Measurements from ENCODE around the gene MAML2. TPM values are rescaled to one million over a fixed set of nuclear protein-coding genes. Genes with fewer than 3 reads are reported as not detected.

MAML2 gene
- total RNA-seq, 1 donor from 2014 or later, result 3.8 TPM

DNA sequence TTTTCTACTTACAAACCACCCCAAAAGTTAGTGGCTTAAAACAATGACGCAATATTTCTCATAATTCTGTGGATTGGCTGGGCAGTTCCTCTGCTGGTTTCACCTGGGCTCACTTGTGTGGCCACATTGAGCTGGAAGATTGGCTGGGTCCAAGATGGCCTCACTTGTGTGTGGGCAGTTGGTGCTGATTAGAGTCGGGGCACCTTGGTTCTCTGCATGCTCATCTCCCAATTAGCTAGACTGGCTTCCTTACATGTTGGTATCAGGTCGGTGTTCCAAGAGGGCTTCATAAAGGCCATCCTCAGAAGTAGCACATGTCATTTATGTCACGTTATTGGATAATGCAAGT is 12.5 kb downstream of the MAML2 start:
- H3K4me1 Mint-ChIP-seq, result peaks cover 66% of the 10 kb centered on the region
- no peaks in the 10 kb centered on the region for H3K36me3 ChIP-seq
- H3K27ac ChIP-seq, result no peak overlapping the region
- H3K4me3 Mint-ChIP-seq, result no peak overlapping the region
- no peak overlapping the region for H3K9ac ChIP-seq
- no peaks in the 10 kb centered on the region for H3K9me3 ChIP-seq (ENCODE audit: low read depth)
- no peak for TF ChIP-seq EZH2phosphoT487 (IDR thresholded peaks at IDR 0.05)
- TF ChIP-seq EZH2 (IDR thresholded peaks at IDR 0.05), result no peak
- no peak for TF ChIP-seq CTCF (IDR thresholded peaks at IDR 0.05)
- H3K9me3 Mint-ChIP-seq, result no peaks in the 10 kb centered on the region
- no peak overlapping the region for H3K4me2 ChIP-seq
- H3K27me3 ChIP-seq, result no peaks in the 10 kb centered on the region
- no peak for DNase-seq (ENCODE audit: low spot score)
- no peaks in the 10 kb centered on the region for H3K27me3 Mint-ChIP-seq (ENCODE audit: insufficient read depth, low read depth)
- H3K27ac Mint-ChIP-seq, result peak overlapping the region; percentile 29
- H3K4me3 ChIP-seq, result no peak overlapping the region
- no peaks in the 10 kb centered on the region for H4K20me1 ChIP-seq (ENCODE audit: low read depth)
- peaks cover 25% of the 10 kb centered on the region for H3K4me1 ChIP-seq
- no peaks in the 10 kb centered on the region for H3K79me2 ChIP-seq (ENCODE audit: low read depth)
- no peaks in the 10 kb centered on the region for H3F3A ChIP-seq (ENCODE audit: low read depth)
- peaks cover 13% of the 10 kb centered on the region for H3K36me3 Mint-ChIP-seq
- no peak overlapping the region for H2AFZ ChIP-seq (replicated peaks)

DNA sequence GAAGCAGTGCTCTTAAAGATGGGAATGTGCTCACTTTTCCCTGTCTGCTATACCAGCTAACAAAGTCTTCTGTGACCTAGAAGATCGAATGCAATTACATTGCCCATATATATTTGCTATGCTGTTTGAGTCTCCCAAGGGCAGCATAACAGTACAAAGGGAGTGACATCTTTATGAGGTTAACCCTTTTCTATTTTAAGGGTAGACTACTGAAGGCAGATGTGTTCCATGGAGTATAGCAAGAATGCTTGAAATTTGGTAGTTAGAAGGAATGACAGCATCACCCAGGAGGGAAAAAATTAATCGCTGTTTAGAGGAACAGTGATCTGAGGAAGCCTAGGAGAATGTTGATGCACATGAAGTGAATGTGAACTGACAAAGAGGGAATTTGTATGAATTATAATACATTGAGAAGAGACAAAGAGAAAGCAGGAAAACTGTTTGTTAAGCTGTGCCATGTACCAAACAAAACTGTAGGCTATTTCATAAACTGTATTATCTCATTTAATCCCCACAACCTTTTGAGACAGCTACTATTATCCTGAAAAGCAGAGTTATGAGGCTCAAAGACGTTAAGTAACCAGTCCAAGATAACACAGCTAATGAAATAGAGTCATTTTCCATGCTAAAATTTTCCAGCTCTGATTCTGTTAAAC is 13.0 kb downstream of the MAML2 start:
- no peaks in the 10 kb centered on the region for H3K9me3 ChIP-seq (ENCODE audit: low read depth)
- peaks cover 25% of the 10 kb centered on the region for H3K4me1 ChIP-seq
- Mint-ChIP-seq H3K9me3 (no peaks in the 10 kb centered on the region), H3K27ac (no peak overlapping the region), H3K36me3 (peaks cover 12% of the 10 kb centered on the region), H3K4me1 (peaks cover 65% of the 10 kb centered on the region), H3K27me3 (ENCODE audit: insufficient read depth, low read depth) (no peaks in the 10 kb centered on the region), H3K4me3 (no peak overlapping the region)
- no peak overlapping the region for H2AFZ ChIP-seq (replicated peaks)
- no peak for TF ChIP-seq EZH2 (IDR thresholded peaks at IDR 0.05)
- no peak for TF ChIP-seq EZH2phosphoT487 (IDR thresholded peaks at IDR 0.05)
- no peak for TF ChIP-seq CTCF (IDR thresholded peaks at IDR 0.05)
- no peak overlapping the region for H3K27ac ChIP-seq
- no peak for DNase-seq (ENCODE audit: low spot score)
- H3K4me3 ChIP-seq, result no peak overlapping the region
- no peak overlapping the region for H3K9ac ChIP-seq
- H4K20me1 ChIP-seq (ENCODE audit: low read depth), result no peaks in the 10 kb centered on the region
- H3K4me2 ChIP-seq, result no peak overlapping the region
- H3F3A ChIP-seq (ENCODE audit: low read depth), result no peaks in the 10 kb centered on the region
- no peaks in the 10 kb centered on the region for H3K36me3 ChIP-seq
- H3K27me3 ChIP-seq, result no peaks in the 10 kb centered on the region
- no peaks in the 10 kb centered on the region for H3K79me2 ChIP-seq (ENCODE audit: low read depth)

DNA sequence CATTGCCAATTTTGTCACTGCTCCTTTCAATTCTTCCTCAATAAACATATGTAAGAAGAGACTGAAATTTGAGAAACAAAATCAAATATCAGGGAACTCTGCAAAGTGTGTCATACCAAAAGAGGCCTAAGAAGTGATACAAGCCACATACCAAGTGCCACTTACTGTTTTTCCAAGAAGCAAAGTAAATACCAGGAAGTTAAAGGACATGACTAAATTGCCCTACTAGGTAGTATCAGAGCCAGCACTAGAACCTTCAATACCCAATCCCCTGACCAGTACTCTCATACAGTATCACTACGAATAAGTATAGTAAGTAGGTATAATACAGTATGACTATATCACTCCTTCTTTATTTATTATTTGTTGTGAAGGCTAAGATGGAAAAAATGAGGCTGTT is 13.6 kb downstream of the MAML2 start:
- no peaks in the 10 kb centered on the region for H3K27me3 Mint-ChIP-seq (ENCODE audit: insufficient read depth, low read depth)
- no peak overlapping the region for H3K27ac ChIP-seq
- H3K4me1 ChIP-seq, result peaks cover 25% of the 10 kb centered on the region

More for the DNA sequence above, 13.6 kb downstream of the MAML2 start:
- H3K27me3 ChIP-seq, result no peaks in the 10 kb centered on the region
- no peak overlapping the region for H2AFZ ChIP-seq (replicated peaks)
- peaks cover 60% of the 10 kb centered on the region for H3K4me1 Mint-ChIP-seq
- H3F3A ChIP-seq (ENCODE audit: low read depth), result no peaks in the 10 kb centered on the region
- H3K36me3 ChIP-seq, result no peaks in the 10 kb centered on the region
- no peak for DNase-seq (ENCODE audit: low spot score)
- H3K79me2 ChIP-seq (ENCODE audit: low read depth), result no peaks in the 10 kb centered on the region
- H3K4me2 ChIP-seq, result no peak overlapping the region
- H3K4me3 Mint-ChIP-seq, result no peak overlapping the region
- no peaks in the 10 kb centered on the region for H4K20me1 ChIP-seq (ENCODE audit: low read depth)
- H3K27ac Mint-ChIP-seq, result no peak overlapping the region
- no peak overlapping the region for H3K4me3 ChIP-seq
- peaks cover 7% of the 10 kb centered on the region for H3K36me3 Mint-ChIP-seq
- H3K9me3 Mint-ChIP-seq, result no peaks in the 10 kb centered on the region
- no peak overlapping the region for H3K9ac ChIP-seq
- no peaks in the 10 kb centered on the region for H3K9me3 ChIP-seq (ENCODE audit: low read depth)
- TF ChIP-seq EZH2 (IDR thresholded peaks at IDR 0.05) (no peak), EZH2phosphoT487 (IDR thresholded peaks at IDR 0.05) (no peak), CTCF (IDR thresholded peaks at IDR 0.05) (no peak)

Measured in neural progenitor cell (in vitro differentiated cells).